Measurements from ENCODE around the gene GRM7.

GRM7 gene

DNA sequence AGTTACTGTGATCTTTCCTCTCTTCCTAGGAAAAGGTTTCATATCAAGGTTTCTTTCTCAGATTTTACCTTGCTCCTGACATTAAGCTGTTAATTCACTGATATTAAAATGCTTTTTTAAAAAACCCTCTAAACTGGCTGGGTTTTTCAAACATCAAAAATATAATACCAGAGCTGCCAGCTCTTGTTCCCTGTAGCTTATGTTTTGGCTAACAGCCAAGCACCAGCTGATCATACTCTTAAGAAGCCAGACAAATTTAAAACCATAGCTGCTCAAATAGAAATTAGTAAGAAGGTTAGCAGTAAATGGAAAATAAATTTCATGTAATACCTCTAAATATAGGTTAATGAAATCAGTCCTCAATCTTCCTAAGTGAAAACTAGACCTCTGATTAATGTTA is 657.5 kb downstream of the GRM7 start:
- no peaks in the 10 kb centered on the region for H3K36me3 ChIP-seq
- no peaks in the 10 kb centered on the region for H3K9me3 ChIP-seq (ENCODE audit: severe bottlenecking)
- TF ChIP-seq, protein P1, sequence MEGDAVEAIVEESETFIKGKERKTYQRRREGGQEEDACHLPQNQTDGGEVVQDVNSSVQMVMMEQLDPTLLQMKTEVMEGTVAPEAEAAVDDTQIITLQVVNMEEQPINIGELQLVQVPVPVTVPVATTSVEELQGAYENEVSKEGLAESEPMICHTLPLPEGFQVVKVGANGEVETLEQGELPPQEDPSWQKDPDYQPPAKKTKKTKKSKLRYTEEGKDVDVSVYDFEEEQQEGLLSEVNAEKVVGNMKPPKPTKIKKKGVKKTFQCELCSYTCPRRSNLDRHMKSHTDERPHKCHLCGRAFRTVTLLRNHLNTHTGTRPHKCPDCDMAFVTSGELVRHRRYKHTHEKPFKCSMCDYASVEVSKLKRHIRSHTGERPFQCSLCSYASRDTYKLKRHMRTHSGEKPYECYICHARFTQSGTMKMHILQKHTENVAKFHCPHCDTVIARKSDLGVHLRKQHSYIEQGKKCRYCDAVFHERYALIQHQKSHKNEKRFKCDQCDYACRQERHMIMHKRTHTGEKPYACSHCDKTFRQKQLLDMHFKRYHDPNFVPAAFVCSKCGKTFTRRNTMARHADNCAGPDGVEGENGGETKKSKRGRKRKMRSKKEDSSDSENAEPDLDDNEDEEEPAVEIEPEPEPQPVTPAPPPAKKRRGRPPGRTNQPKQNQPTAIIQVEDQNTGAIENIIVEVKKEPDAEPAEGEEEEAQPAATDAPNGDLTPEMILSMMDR (IDR thresholded peaks at IDR 0.05; ENCODE audit: low read depth, low read length), result no peak
- no peaks in the 10 kb centered on the region for H3K27me3 ChIP-seq (ENCODE audit: insufficient read depth, low read depth, severe bottlenecking)
- no peak overlapping the region for H3K27ac ChIP-seq
- DNase-seq, result no peak
- H3K4me3 ChIP-seq (ENCODE audit: low read depth, low read length), result no peak overlapping the region

DNA sequence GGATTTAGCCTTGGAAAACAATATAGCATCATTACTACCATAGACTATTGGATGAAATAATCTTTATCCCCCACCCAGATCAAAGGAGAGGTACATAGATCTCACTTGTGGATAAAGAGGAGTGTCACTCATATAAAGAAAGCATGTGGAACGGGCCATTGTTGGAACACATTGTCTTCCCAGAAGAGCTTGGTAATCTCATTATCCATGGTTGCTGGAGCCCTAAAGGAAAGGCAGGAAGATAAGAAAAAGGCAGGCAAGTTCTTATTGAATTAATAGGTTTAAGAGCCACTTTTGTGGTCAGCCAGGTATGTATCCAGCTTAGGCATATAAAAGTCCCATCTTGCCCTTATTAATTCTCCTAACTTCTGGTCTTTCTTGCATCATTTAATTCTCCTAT is 659.1 kb downstream of the GRM7 start:
- no peak overlapping the region for H3K4me3 ChIP-seq (ENCODE audit: low read depth, low read length)
- H3K27me3 ChIP-seq (ENCODE audit: insufficient read depth, low read depth, severe bottlenecking), result no peaks in the 10 kb centered on the region
- H3K27ac ChIP-seq, result no peak overlapping the region
- DNase-seq, result peak; percentile 21
- TF ChIP-seq, protein P1 (IDR thresholded peaks at IDR 0.05; ENCODE audit: low read depth, low read length), result no peak
- no peaks in the 10 kb centered on the region for H3K9me3 ChIP-seq (ENCODE audit: severe bottlenecking)
- no peaks in the 10 kb centered on the region for H3K36me3 ChIP-seq

DNA sequence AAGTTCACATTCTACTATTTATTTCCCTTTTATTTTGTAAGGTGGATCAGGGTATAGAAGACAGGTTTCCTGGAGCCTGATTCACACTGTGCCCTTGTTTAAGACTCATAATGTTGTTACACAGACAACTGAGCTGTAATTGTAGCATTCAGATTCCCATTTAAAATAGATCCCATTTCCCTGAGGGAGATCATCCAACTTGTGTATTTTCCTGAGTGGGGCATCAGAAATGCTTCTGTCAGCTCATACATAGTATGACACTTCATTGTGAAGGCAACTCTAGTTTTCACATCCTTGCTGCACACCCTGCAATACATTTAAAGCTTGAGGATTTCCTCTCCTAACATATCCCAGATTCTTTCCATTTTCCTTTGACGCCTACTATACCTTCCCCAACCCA is 659.7 kb downstream of the GRM7 start:
- no peaks in the 10 kb centered on the region for H3K27me3 ChIP-seq (ENCODE audit: insufficient read depth, low read depth, severe bottlenecking)

DNA sequence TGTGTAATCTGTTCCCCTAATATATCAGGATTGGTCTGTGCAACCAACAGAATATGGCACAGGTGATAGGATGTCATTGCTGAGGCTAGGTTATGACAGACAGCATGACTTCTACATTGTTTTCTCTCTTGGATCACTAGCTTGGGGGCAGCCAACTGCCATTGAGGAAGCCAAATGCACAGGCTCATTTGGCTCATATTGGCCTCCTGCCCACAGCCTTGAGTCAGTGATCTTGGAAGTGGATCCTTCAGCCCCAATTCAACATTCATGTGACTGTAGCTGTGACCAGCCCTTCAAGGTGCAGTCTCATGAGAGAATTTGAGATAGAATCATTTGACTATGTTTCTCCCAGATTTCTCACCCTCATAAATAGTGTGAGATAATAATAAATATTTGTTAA is 675.6 kb downstream of the GRM7 start:
- DNase-seq, result no peak
- no peak overlapping the region for H3K27ac ChIP-seq
- H3K27me3 ChIP-seq (ENCODE audit: insufficient read depth, low read depth, severe bottlenecking), result no peaks in the 10 kb centered on the region
- no peaks in the 10 kb centered on the region for H3K9me3 ChIP-seq (ENCODE audit: severe bottlenecking)
- TF ChIP-seq, protein P1 (IDR thresholded peaks at IDR 0.05; ENCODE audit: low read depth, low read length), result no peak
- H3K36me3 ChIP-seq, result no peaks in the 10 kb centered on the region
- no peak overlapping the region for H3K4me3 ChIP-seq (ENCODE audit: low read depth, low read length)

More for the DNA sequence above, 659.7 kb downstream of the GRM7 start:
- TF ChIP-seq, protein P1 (IDR thresholded peaks at IDR 0.05; ENCODE audit: low read depth, low read length), result no peak
- no peak for DNase-seq
- Histone ChIP-seq H3K9me3 (ENCODE audit: severe bottlenecking) (no peaks in the 10 kb centered on the region), H3K27ac (no peak overlapping the region), H3K4me3 (ENCODE audit: low read depth, low read length) (no peak overlapping the region), H3K36me3 (no peaks in the 10 kb centered on the region)

DNA sequence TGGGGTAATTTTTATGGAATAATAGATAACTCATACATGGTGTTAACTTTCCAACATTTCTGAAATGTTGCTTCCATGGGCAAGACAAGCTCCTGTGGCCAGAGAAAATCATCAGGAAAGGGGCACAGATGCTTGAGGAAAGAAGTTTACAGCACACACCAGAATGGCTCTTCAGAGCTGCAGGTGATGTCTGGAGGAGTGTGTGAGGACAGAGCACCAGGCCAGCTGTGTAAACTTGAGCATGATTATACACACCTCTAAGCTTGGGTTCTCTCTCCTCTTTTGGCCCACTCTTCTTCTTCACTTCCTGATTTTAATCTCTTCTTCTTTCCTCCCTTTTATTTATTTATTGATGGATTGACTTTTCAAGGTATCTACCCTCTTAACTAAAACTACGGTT is 676.0 kb downstream of the GRM7 start:
- no peaks in the 10 kb centered on the region for H3K27me3 ChIP-seq (ENCODE audit: insufficient read depth, low read depth, severe bottlenecking)
- no peak overlapping the region for H3K4me3 ChIP-seq (ENCODE audit: low read depth, low read length)
- H3K27ac ChIP-seq, result no peak overlapping the region
- TF ChIP-seq, protein P1 (IDR thresholded peaks at IDR 0.05; ENCODE audit: low read depth, low read length), result no peak
- DNase-seq, result no peak
- no peaks in the 10 kb centered on the region for H3K36me3 ChIP-seq
- no peaks in the 10 kb centered on the region for H3K9me3 ChIP-seq (ENCODE audit: severe bottlenecking)

DNA sequence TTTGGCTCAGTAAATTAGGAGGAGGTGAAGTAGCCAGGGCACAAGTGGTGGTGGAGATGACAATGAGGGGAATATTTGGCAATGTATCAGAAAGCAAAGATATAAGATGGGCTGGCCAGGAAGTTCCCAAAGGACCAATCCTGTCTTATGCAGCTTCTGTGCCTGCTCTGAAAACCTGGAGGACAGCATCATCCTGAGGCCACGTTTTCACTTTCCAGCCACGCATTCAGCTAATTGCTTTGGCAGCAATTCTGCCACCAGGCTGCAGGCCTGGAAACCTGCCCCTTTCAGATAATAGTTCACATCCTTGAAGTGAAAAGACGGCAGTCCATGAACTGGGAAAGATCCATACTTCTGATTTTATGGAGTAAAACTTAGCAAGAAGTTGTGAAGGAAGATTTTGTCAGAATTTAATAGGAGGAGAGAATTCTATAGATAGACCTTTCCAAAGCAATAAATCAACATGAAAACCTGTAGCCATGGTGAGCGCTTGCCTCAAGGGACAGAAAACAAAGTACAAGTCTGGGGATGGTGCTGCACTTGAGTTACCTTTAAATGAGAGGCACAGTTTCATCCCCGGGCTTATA is 682.5 kb downstream of the GRM7 start:
- Histone ChIP-seq H3K4me3 (ENCODE audit: low read depth, low read length) (no peak overlapping the region), H3K27ac (no peak overlapping the region), H3K27me3 (ENCODE audit: insufficient read depth, low read depth, severe bottlenecking) (no peaks in the 10 kb centered on the region), H3K9me3 (ENCODE audit: severe bottlenecking) (no peaks in the 10 kb centered on the region), H3K36me3 (no peaks in the 10 kb centered on the region)
- DNase-seq, result no peak
- TF ChIP-seq, protein P1 (IDR thresholded peaks at IDR 0.05; ENCODE audit: low read depth, low read length), result no peak
